Measurements from ENCODE around the gene PIK3IP1. TPM values are rescaled to one million over a fixed set of nuclear protein-coding genes. Genes with fewer than 3 reads are reported as not detected.

The PIK3IP1 gene
- total and polyA plus RNA-seq, 10 of the 15 experiments (the other 5 are each of a cell fraction or from before 2014, with no cell fraction given): 0.77 to 6.5 (median 3.0) TPM

DNA sequence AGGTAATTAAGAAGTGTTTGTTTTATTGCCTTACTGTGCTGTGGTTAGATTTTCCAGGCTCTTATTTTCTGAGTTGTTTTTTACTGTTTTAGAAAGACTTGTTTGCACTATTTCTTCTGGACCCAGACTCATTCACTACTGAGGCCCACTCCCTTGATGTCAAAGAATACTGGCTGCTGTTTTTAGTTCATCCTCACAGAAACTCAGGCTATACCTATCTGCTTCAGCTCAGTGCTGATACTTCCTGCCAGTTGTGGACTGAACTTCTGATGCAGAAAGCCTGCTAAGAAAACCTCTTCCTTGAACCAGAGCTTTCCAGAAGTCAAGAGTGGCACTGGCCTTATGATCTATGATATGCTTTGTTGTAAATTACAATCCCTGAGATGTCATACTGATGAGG is 15.9 kb upstream of the PIK3IP1 start:
- H4K20me1 ChIP-seq (ENCODE audit: control insufficient read depth, insufficient read depth): no peaks in the 10 kb centered on the region
- peak; percentile 81 for FAIRE-seq
- peak overlapping the region; percentile 71 for H2AFZ ChIP-seq (ENCODE audit: control insufficient read depth, low read depth, low read length)
- POLR2A ChIA-PET: no interaction called here
- H3K9ac ChIP-seq (ENCODE audit: control insufficient read depth, insufficient read depth, low read length): no peak overlapping the region
- RAD21 ChIA-PET (ENCODE audit: unreplicated experiment): interaction anchor here (1.5 kb wide), 1 partner anchor 35 kb away, joined by 4 read pairs; no protein-coding TSS in a partner anchor
- intact Hi-C loops (cut with micrococcal nuclease; ENCODE audit: unreplicated experiment) (no loop called here), in situ Hi-C loops (cut with MboI) (no loop called here)
- H3K4me2 ChIP-seq (ENCODE audit: control insufficient read depth, insufficient read depth): no peak overlapping the region
- no peaks in the 10 kb centered on the region for H3K79me2 ChIP-seq (ENCODE audit: control insufficient read depth, insufficient read depth, low read length)
- H3K4me3 ChIP-seq: no peak overlapping the region
- BruUV-seq (replicated peaks): no TSS peak
- peaks cover 13% of the 10 kb centered on the region for H3K4me1 ChIP-seq (ENCODE audit: control insufficient read depth, insufficient read depth, low read length)
- H3K9me3 ChIP-seq (replicated peaks; ENCODE audit: control insufficient read depth, insufficient read depth, low read length): no peaks in the 10 kb centered on the region
- H3K36me3 ChIP-seq (ENCODE audit: control insufficient read depth in 2 of 2, insufficient read depth in 2 of 2, low read length in 1 of 2): no peaks in the 10 kb centered on the region
- H3K27me3 ChIP-seq (replicated peaks in 1 of 2; ENCODE audit: control insufficient read depth in 2 of 2, insufficient read depth in 2 of 2, low read length in 1 of 2): no peaks in the 10 kb centered on the region
- CTCF ChIA-PET: interaction anchor here (0.6 to 1.4 kb wide), 3 partner anchors 8 to 97 kb away, joined by 3 read pairs; no protein-coding TSS in a partner anchor
- no peak overlapping the region for H3K27ac ChIP-seq (ENCODE audit: control insufficient read depth, insufficient read depth)
- no peak for ATAC-seq
- SMC1A ChIA-PET (ENCODE audit: uncharacterized antibody, unreplicated experiment): interaction anchor here (0.6 to 1.8 kb wide), 2 partner anchors 12 to 84 kb away, joined by 3 read pairs; no protein-coding TSS in a partner anchor
- DNase-seq (ENCODE audit: low read depth, low spot score): no peak
- TF ChIP-seq MTA3 (IDR thresholded peaks at IDR 0.05; ENCODE audit: borderline replicate concordance, low read length) (no peak), ZZZ3 (IDR thresholded peaks at IDR 0.05; ENCODE audit: control insufficient read depth, insufficient read length, low read depth) (no peak), MTA2 (IDR thresholded peaks at IDR 0.05; ENCODE audit: low read depth) (no peak), ASH2L (IDR thresholded peaks at IDR 0.05; ENCODE audit: borderline replicate concordance, low read depth) (no peak), ESRRA (IDR thresholded peaks at IDR 0.05; ENCODE audit: low read length) (no peak), MEF2B (IDR thresholded peaks at IDR 0.05; ENCODE audit: partially characterized antibody, poor library complexity, severe bottlenecking) (no peak), RCOR1 (conservative IDR thresholded peaks at IDR 0.05; ENCODE audit: low read depth, low read length) (no peak), BCL3 (IDR thresholded peaks at IDR 0.05; ENCODE audit: borderline replicate concordance, insufficient read depth, low read depth, low read length, poor library complexity, severe bottlenecking) (no peak), GATAD2B (conservative IDR thresholded peaks at IDR 0.05; ENCODE audit: low read depth) (no peak), RELA (IDR thresholded peaks at IDR 0.05; ENCODE audit: borderline replicate concordance, partially characterized antibody) (no peak)
- TF ChIP-seq, protein P1, sequence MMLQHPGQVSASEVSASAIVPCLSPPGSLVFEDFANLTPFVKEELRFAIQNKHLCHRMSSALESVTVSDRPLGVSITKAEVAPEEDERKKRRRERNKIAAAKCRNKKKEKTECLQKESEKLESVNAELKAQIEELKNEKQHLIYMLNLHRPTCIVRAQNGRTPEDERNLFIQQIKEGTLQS (IDR thresholded peaks at IDR 0.05; ENCODE audit: borderline replicate concordance, extremely low read depth, low read depth, low read length): no peak
- TF ChIP-seq, protein P2, sequence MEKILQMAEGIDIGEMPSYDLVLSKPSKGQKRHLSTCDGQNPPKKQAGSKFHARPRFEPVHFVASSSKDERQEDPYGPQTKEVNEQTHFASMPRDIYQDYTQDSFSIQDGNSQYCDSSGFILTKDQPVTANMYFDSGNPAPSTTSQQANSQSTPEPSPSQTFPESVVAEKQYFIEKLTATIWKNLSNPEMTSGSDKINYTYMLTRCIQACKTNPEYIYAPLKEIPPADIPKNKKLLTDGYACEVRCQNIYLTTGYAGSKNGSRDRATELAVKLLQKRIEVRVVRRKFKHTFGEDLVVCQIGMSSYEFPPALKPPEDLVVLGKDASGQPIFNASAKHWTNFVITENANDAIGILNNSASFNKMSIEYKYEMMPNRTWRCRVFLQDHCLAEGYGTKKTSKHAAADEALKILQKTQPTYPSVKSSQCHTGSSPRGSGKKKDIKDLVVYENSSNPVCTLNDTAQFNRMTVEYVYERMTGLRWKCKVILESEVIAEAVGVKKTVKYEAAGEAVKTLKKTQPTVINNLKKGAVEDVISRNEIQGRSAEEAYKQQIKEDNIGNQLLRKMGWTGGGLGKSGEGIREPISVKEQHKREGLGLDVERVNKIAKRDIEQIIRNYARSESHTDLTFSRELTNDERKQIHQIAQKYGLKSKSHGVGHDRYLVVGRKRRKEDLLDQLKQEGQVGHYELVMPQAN (conservative IDR thresholded peaks at IDR 0.05): no peak

Data from GM12878 (cell line).